Fibroblast of lung (primary cell): Measurements from ENCODE around the gene TADA2A.

Experiments
- EZH2 ChIP-seq: IDR thresholded peaks from 2 replicates; pipeline ENCODE4 v1.5.1; 2012; ENCODE audit warnings: low read length, control low read depth, mild to moderate bottlenecking; ENCODE audit errors: missing control alignments
- TF ChIP-seq, protein P1 (sequence below), 2 donors: IDR thresholded peaks in 1 of 2; conservative IDR thresholded peaks in 1 of 2; 1 replicate in 1 of 2; 2 replicates in 1 of 2; pipeline ENCODE4 v1.5.1; 2011 to 2012; ENCODE audit warnings: low read length in 2 of 2, control low read depth in 1 of 2, inconsistent platforms in 1 of 2, low read depth in 1 of 2, mild to moderate bottlenecking in 1 of 2

DNA sequence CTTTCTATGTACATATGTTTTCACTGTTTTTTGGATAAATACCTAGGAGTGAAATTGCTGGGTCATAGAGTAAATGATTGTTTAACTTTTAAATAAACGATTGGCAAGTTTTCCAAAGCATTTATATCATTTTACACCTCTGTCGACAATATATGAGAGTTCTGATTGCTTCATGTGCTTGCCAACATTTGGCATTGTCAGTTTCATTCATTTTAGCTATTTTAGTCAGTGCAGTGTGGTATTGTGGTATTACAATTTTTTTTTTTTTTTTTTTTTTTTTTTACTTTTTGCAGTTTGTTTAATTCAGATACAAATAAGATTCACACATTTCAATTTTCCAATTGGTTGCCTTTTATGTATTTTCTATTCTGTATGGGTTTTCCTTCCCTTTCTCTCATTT lies 26.0 kb downstream of the TADA2A start:
- TF ChIP-seq, protein P1, sequence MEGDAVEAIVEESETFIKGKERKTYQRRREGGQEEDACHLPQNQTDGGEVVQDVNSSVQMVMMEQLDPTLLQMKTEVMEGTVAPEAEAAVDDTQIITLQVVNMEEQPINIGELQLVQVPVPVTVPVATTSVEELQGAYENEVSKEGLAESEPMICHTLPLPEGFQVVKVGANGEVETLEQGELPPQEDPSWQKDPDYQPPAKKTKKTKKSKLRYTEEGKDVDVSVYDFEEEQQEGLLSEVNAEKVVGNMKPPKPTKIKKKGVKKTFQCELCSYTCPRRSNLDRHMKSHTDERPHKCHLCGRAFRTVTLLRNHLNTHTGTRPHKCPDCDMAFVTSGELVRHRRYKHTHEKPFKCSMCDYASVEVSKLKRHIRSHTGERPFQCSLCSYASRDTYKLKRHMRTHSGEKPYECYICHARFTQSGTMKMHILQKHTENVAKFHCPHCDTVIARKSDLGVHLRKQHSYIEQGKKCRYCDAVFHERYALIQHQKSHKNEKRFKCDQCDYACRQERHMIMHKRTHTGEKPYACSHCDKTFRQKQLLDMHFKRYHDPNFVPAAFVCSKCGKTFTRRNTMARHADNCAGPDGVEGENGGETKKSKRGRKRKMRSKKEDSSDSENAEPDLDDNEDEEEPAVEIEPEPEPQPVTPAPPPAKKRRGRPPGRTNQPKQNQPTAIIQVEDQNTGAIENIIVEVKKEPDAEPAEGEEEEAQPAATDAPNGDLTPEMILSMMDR (conservative IDR thresholded peaks at IDR 0.05 in 1 of 2, IDR thresholded peaks at IDR 0.05 in 1 of 2; ENCODE audit: low read depth in 1 of 2, low read length in 2 of 2), result no peak
- no peak for TF ChIP-seq EZH2
